GM12892 (cell line): ENCODE measurements around the gene SLC35E1.

ENCODE experiments used
- POLR2A ChIP-seq: IDR thresholded peaks from 2 replicates; pipeline ENCODE4 v1.6.1; 2011; ENCODE audit warnings: low read depth, low read length, control low read depth
- TAF1 ChIP-seq: IDR thresholded peaks from 2 replicates; pipeline ENCODE4 v1.6.1; 2011; ENCODE audit warnings: low read depth, mild to moderate bottlenecking, control low read depth, low read length, borderline replicate concordance

DNA sequence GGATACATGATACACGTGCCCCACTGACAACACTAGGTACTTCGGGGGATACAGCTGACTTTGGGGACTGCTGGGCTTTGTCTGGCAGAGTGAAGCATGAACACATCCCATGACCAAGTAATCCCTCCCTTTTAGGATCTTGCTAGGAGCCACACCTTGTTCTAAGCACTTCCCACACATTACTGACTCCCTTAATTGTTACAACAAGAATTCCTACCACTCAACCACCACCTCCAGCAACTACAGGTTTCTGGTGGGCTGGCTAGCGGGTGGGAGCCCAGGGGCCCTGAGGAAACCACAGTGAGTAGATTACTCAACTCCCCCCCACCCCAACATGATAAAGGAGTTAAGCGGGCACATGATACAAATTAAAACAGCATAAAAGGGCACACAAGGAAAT is 7.2 kb upstream of the SLC35E1 start:
- no peak for TF ChIP-seq POLR2A
- TF ChIP-seq TAF1, result no peak
